Measurements from ENCODE around the gene TREML1.
"Not testable (repeated sequence)": the region's sequence is repeated elsewhere in the genome, so short reads cannot be mapped to it uniquely, and the experiment has no call there.

TREML1 gene

DNA sequence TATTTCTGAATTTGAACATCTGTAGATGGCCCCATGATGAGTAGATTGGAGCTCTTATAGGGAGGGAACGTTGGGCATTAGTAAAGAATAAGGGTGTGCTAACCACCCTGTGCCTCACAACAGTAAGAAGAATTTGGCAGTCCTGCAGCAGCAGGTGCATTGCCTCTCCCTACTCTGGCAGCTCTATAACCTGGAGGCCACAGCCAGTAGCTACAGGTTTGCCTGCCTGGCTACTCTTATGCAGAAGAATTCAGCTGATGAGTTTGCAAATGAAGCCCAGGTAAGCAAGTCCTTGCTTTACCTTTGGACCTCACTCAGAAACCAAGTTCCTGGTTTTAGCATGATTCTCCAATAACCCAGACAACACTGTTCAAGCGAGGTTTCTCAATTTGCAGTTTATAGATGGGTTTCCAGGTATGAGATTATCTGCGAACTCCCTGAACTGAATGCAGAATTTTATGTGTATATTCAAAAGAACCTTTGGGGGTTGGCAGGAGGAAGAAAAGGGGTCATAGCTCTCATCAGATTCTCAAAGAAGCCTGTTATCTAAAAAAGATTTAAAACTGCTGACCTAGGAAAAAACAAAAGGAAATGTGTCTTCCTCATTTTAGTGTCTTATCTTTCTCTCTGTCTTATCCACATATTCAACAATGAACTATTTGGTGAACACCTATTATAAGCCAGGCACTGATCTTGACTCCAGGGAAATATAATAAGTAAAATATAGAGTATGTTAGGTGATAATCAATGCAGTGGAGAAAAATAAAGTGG, 18.9 kb downstream of the TREML1 start:
- DNase-seq = no peak

DNA sequence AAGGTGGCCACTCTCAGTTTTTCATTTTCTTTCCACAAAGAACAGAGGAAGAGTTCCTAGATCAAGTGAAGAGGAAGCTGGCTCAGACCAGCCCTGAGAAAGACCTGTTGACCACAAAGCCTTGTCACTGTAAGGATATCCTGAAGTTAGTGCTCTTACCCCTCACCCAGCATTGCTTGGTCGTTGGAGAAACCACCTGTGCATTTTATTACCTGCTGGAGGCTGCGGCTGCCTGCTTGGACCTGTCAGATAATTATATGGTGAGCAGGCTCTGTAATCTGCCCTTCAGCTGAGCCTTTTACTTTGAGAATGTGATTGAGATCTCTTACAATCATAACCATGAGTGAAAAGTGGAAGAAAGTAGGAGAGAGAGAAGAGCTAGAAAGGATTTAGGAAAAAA, 21.9 kb downstream of the TREML1 start:
- DNase-seq = no peak

DNA sequence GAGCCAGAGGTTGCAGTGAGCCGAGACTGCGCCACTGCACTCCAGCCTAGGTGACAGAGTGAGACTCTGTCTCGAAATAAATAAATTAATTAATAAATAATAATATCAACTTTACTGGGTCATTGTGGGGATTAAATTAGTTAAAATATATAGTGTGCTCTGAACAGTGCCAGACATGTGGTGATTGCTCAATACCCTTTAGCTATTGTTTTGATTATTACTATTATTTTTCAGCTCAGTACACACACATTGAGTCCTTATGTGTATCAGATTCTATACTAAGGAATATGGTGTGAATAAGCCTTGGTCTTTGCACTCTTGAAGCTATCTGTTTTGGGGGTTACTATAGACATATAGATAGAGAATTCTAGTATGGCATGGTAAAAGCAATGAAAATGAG, 28.9 kb downstream of the TREML1 start:
- DNase-seq = no peak

DNA sequence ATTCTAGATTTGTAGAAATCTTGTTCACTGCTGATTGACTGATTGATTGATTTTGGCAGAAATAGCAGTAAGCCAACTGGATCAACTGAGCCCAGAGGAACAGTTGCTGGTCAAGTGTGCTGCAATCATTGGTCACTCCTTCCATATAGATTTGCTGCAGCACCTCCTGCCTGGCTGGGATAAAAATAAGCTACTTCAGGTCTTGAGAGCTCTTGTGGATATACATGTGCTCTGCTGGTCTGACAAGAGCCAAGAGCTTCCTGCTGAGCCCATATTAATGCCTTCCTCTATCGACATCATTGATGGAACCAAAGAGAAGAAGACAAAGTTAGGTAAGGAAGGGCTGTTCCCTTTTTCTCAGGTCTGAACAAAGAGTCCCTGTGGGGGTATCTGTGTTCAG, 31.2 kb downstream of the TREML1 start:
- no peak for DNase-seq

DNA sequence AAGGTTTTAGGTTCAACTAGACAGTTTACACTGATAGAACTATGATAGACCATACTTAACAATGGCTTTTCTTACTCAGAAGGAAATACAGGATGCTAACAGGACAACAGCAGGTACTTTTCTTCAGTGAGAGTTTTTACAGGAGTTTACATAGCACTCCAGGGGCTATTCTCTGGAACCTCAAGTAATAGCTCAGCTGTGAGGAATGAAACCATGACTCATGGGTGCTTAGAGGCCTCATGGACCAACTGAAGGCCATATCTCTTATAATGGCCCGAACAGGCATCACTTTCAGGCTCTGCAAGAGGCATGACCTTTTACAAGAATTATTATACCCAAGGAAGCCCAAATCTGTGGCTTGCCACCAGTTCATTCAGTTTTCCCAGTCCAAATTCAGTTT, 31.8 kb downstream of the TREML1 start:
- DNase-seq = no peak

DNA sequence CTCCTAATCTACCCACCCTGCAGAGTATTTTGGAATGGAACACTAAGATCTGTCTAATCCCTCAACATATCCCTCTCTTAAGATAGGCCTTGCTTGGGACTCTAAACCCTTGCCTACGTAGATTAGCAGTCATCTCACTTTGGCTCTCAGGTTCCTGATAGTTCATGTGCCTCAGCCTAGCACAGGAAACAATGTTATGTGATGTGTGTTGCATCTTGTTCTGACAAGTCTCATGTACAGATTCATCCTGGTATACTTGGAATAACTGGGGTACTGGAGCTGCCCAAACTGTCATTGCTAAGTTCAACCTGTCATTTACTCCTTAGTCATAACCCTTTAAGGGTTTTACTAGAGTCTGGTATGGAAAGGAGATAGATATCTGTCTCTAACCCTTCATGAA, 34.1 kb downstream of the TREML1 start:
- DNase-seq = no peak

DNA sequence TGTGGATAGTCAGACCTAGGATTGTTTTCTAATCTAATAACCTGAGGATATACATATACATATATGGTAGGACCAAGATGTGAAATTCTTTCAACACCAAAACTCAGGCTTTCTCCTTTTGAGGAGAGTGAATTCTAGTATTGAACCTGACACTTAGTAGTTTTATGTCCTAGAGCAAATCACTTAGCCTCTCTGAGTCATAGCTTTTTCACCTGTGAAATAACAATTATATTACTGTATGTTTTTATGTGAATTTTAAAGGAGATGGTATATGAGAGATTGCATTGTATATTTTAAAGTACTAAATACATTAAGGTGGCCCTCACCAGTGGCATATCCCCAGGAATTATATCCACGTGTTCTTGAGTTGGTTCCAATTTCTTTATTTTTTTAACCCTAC, 34.6 kb downstream of the TREML1 start:
- no peak for DNase-seq

DNA sequence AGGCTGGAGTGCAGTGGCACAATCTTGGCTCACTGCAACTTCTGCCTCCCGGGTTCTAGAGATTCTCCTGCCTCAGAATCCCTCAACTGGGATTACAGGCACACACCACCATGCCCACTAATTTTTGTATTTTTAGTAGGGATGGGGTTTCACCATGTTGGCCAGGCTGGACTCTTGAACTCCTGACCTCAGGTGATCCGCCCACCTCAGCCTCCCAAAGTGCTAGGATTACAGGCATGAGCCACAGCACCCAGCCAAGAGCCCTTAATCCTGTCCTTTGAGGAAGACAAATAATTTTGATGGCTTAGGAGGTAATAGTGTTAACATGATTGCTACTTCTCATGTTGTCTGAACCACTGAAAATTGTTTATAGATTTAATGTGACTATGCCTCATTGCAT, 39.1 kb downstream of the TREML1 start:
- not testable (repeated sequence) for DNase-seq

DNA sequence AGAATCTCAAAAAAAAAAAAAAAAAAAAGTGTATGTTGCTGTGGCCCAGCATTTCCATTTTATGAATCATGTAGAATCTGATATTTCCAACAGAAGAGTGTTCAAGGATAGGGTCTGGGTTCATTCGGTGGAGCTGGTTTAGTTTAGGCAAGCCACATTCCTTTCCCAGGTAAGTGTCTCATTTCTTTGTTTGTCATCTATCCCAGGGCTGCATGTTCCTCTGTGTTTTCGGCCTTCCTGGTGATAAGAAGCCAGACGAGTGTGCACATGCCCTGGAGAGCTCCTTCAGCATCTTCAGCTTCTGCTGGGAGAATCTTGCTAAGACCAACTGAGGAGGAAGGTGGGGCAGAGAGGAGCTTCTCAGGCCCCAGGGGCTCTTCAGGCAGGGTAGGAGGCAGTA, 43.1 kb downstream of the TREML1 start:
- no peak for DNase-seq

DNA sequence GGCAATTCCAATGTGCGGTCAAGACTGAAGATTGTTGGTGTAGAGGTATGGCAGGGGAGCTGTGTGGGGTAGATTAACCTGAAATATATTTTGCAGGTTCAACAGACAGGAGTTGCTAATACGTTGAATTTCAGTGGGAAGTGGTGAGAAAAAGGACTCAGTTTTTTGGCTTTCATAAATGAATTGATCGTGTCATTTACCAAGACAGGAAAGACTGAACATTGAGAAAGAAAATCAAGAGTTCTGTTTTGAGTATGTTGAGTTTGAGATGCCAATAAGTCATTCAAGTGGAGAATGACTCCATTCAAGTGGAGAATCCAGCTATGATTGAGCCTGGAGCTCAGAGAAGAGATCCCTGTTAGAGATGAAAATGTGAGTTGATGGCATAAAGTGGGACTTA, 50.3 kb downstream of the TREML1 start:
- no peak for DNase-seq

DNA sequence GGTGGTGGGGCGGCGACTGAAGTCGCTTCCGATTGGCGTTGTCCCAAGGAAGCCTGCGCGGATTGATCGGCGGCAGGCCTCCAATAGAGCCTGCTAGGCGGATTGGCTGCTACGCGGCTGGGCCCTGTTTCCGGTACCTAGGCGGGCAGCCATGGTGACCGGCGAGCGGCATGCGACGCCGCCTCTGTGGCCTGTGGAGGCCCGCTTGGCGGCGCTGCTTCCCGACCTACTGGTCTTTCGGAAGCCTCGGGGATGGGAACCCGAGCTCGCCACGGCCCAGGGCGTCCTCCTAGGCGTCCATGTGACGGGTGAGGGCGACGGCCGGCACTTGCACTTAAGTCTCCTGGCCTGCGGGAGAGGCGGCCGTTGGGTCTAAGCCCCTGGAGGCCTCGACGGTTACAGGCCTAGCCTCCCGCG, 53.3 kb downstream of the TREML1 start:
- peak in 1 of 2 donors; percentile 20 for DNase-seq
